GF-D8 (cell line): ENCODE measurements around the gene TAF10.

ENCODE experiments used
- DNase-seq: peaks from one replicate; lab custom pipeline; 2025; lab: John Stamatoyannopoulos, UW

TAF10 gene

DNA sequence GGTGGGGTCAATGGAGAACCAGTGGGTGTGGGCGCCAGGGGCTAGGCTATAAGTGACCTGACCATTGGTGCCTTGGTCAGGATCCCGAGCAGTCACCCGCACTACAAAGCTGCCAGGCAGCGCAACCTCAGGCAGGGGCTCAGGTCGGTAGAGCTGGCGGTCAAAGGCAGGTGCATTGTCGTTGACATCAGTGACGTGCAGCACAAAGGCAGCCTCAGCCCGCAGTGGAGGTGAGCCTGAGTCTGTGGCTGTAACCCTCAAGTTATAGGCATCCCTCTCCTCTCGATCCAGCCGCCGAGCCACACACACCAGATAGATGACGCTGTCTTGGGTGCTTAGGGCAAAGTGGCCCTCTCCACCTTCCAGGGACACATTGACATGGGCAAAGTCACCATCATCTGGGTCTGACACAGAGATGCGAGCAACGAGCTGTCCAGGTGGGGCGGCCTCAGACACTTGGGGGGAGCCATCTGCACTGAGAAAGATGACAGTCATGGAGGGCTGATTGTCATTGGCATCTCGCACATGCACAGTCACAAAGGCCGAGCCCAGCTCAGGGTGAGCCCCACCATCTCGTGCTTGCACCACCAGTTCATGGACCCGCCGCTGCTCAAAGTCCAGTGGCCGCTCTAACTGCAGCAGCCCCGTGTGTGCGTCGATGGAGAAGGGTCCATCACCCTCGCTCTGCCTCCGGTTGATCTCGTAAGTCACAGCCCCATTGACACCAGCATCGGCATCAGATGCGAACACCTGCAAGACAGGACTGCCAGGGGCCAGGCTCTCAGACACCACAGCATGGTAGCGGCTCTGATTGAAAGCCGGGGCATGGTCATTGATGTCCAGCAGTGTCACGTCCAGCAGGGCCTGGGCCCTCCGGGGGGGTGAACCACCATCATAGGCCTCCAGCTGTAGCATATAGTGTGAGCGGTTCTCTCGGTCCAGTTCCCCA is 28.3 kb upstream of the TAF10 start:
- no peak for DNase-seq

DNA sequence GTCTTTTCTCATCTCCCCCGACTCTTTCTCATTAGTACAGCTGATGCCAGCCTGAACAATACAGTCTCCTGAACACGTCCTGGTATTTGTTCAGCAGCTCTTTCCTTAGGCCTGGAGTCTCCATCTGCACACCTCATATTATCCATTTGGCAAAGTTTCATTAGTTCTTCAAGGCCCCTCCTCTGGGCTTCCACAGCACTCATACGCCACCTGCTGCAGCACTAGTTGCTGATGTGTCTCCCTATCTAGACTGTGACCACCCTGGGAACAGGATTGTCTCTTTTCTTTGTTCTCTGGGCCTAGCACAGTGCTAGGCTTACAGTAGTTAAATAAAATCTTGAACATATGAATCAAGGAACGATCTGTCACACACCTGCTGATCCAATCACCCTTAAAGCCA is 26.4 kb upstream of the TAF10 start:
- no peak for DNase-seq

DNA sequence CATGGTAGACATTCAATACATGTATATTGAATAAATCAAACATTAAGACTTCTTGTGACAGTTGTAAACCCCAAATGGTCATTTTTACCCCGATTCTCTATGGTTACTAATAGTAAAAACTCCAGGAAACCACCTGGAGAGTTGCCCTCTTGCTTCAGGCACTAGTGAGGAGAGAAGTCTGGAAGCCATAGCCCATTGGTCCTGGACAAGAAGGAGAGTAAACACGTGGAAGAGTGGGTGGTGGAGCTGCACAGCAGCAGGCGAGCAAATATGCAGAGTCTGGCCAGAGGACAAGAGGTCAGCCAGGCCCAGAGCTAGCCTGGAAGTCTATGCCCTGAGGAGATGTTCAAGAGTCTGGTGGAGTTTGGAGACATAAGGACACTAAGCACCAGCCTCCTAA is 25.9 kb upstream of the TAF10 start:
- DNase-seq, result no peak

DNA sequence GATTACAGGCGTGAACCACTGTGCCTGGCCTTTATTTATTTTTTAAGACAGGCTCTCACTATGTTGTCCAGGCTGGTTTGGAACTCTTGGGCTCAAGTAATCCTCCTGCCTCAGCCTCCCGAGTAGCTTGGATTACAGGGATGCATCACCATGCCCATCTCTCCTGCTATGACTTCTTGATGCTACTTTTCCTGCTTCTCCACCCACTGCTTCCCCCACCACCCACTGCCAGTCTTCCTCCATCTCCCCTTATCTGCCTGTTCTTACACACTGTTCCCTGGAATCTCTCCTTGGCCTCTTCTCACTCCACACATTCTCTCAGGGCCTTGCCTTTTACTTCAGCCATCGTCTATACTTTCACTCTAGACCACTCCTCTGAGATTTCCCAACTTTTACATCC is 24.5 kb upstream of the TAF10 start:
- DNase-seq, result no peak

DNA sequence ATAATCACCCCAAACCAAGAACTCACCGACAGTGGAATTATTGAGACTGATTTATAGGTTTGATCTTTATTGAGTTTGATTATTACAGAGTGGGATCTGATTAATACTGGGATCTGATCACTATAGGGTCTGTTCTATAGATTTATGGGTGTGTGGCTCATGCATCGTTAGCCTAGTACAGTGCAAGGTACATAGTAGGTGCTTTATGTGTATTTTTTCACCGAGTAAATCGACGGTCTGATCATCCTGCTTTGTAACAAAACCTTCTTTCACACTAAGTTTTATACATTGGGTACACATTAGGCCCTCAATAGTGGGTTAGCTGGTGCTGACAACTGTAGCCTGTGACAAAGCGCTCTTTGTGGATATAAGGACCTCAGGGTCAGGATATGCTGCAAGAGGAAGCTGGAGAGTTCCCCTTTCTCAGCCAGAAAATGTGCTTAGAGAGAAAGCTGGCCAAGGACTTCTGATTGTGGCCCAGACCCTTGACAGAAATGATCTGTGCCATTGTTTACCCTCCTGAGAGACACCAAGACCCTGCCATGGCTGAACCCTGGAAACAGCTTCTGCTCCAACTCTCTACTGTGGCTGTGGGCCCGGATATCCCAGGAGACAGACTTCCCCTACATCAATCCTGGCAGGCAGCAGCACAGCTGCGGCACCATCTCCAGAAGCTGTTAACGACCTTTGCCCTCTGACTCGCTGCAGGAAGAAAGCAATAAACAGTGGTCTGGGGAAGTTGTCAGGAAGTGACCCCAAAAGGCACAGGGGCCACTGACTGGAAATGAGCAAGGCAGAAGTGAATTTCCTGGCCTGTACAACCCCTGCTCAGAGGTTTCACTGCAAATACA is 23.3 kb upstream of the TAF10 start:
- peak; percentile 72 for DNase-seq

DNA sequence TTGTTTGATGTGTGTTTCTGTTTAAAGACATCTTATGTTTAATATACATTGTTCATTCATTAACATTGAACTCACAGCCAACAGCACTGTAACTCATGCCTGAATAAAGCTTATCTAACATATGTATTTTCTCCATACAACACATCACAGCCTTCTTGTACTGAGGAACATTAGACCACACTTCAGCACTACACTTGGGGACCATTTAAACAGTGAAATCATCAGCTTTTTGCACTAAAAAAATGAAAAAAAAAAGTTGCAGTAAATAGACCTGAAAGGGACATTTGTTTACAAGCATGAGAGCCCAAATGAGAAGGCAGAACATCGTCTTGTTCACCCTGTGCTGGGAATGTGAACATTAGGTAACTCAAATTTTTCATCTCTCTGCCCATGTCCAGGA is 22.5 kb upstream of the TAF10 start:
- DNase-seq, result no peak

DNA sequence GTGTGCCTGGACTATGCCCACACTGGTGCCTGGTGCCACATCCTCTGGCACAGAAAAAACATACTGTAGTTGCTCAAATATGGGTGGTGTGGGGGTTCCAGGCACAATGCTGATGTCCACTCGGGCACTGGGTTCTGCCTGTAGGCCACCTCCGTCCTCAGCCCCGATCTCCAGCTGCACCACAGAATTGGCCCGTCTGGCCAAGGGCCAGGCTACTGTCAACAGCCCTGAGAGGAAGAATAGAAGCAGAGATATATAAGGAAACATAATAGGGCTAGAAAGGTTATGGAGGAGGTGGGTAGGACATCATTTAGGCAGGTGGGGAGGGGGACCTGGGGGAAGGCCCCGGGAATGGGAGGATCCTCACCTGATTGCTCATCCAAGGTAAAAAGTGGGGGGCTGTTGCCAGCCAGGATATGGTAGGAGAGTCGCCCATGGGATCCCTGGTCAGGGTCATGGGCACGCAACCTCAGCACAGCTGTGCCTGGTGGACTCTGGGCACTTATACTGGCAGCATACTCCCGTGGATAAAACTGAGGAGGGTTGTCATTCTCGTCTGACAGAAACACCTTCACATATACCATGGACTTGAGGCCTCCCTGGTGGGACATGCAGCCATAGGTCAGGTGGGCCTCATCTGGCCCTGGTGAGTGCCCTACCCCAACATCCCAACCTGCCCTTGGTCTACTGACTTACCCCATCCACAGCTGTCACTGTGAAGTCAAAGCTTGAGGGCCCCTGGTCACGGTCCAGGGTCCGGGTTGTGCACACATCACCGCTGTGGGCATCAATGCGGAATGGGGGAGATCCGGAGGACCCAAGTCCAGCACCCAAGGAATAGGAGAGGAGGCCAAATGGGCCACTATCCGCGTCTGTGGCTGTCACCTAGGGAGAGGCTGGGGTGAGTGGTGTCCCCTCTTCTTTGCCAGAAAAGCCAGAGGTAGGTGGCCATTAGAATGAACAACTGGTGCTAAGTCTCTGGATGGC is 21.7 kb upstream of the TAF10 start:
- DNase-seq, result no peak

DNA sequence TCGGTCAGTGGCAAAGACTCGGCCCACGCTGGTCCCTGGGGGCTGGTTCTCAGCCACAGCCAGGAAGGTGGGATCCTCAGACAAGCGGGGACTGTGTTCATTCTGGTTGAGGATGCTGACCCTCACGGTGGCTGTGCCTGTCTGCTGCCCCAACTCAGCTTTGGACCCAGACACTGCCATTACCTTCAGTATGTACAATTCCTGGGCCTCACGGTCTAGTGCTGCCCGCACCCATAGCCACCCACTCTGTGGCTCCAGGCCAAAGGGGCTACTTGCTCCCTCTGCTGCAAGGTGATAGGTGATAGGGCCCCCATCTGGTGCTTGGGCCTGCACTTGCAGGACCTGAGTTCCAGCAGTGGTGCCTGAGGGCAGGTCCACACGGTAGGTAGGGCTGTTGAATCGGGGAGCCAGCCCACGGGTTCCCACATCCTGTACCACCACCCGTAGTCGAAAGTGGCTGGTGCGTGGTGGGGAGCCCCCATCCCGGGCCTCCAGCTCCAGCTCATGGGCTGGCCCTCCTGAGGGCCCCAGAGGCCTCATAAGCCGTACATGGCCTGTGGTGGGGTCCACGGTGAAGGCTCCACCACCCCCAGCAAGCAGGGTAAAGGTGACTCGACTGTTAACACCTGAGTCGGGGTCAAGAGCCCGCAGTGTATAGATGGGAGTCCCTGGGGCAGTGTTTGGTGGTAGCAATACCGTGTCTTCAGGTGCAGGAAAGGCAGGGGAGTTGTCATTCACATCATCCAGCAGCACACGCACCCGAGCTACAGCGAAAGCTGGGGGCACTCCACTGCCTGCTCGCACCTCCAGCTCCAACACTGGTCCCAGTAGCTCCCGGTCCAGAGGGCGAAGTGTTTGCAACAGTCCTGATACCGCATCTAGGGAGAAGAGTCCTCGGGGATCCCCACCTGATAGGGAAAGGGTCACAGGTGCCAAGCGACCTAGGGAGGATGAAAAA is 20.4 kb upstream of the TAF10 start:
- DNase-seq, result no peak

DNA sequence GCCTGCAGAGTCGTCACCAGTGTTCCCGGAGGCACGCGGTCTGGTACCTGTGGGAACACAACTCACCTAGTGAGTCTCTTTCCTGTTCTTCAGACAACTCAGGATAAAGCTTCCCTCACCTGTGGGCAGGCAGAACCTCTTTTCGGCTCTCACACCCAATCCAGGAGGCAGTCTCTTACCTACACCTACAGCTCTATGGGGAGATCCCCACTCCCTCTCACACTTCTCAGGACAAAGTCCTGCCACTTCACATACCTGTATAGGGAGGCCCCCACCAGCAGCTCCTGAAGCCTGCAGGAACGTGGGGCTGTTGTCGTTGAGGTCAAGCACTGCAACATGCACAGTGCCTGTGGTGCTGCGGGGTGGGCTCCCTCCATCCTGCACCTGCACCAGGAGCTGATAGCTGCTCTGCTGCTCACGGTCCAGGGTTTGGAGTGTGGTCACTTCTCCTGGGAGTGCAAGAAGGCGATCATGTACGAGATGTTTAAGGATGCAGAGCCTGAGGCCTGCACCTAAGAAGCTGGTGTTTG is 19.4 kb upstream of the TAF10 start:
- no peak for DNase-seq

DNA sequence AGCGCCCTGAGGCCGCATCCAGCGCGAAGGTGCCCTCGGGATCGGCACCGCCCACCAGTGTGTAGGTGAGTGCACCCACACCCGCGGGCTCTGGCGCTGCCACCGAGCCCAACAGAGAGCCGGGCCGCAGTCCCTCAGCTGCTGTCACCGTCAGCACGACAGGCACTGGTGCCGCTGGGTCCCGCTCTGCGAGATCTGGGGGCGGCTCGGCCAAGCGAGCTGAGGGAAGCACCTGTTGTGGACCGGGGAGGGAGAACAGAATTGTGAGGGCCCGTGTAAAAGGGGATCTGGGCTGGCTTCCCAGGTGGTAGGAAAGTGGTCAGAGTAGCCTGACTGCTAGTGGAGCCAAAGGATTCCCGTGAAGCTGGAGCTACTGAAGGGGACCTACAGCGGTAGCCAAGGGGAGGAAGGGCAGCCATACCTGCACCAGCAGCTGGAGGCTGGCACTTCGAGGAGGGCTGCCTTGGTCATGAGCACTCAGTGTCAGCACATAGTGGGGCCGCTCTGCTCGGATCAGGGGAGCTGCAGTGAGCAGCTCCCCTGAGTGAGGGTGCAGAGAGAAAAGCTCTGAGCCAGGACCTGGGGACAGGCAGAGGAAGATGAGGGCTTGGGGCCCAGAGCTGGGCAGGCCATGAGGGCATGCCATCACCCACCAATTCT is 18.7 kb upstream of the TAF10 start:
- DNase-seq, result no peak

DNA sequence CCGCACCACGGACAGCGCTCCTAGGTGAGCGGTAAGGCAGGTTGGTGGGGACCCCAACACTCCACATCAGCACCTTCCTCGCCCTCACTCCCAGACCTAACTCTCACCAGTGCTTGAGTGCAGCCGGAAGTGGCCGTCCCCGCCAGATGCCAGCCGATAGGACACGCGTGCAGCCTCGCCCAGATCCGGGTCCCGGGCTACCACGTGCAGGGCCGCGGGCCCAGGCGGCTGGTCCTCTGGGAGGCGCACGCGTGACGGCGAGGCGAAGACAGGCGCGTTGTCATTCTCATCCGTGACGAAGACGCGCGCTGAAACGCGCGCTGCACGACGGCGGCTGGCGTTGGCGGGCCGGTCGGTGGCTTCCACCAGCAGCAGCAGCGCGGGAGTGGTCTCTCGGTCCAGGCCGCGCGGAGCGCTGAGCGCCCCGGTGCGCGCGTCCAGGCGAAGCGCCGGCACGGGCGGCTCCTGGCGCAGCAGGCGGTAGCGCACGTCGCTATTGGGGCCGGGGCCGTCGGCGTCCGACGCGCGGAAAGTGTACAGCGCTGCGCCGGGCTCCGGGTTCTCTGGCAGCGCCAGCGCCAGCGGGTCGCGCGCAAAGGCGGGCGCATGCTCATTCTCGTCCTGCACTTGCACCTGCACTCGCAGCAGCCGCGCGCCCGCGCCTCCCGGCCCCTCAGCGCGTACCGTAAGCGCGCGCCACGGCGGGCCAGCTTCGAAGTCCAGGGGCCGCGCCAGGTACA is 18.0 kb upstream of the TAF10 start:
- DNase-seq, result no peak

DNA sequence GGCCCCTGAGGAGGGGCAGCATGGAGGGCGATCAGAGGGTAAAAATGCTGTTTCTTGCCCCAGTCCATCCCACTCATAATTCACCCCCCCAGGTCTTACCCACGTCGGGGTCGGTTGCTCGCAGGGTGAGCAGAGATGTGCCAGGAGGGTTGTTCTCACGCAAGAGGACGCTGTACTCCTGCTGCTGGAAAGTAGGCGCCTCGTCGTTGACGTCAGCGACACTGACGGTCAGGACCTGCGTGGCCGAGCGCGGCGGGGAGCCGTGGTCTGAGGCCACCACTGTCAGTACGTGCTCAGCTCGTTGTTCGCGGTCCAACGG is 17.5 kb upstream of the TAF10 start:
- DNase-seq, result no peak

DNA sequence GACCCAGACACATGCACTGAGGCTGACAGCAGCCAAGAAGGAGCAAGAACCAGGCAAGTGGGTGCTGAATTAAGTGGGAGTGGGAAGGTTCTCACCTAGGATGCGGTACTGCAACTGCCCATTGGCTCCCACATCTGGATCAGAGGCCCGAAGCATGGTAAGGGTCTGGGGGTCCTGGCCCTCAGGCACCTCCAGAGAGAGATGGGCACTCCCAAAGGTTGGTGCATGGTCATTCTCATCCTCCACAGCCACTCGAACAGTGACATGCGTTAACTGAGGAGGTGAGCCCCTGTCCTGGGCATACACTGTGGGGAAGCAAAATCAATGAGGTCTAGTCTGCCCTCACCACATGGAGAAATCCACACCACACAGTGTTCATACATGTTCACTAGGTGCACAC is 16.5 kb upstream of the TAF10 start:
- DNase-seq, result no peak

DNA sequence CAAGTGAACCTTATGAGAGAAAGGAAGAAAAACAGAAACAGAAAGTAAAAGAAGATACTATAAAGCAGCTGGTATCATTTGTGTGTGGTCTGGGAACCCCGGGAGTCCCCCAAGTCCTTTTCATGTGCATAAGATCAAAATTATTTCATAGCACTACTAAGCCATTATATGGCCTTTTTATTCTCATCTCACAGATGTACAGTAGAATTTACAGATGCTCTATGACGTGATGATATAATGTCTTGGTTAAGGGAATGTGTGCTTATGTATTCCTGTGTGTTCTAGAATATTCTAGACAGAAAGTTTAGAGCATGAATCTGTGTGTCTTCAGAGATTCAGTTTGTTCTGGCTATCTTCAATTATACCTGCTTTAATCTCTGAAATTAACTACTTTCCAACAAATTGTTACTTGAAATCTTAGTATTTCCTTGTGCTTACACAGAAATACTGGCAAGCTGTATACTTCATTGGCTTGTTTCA is 15.8 kb upstream of the TAF10 start:
- no peak for DNase-seq

DNA sequence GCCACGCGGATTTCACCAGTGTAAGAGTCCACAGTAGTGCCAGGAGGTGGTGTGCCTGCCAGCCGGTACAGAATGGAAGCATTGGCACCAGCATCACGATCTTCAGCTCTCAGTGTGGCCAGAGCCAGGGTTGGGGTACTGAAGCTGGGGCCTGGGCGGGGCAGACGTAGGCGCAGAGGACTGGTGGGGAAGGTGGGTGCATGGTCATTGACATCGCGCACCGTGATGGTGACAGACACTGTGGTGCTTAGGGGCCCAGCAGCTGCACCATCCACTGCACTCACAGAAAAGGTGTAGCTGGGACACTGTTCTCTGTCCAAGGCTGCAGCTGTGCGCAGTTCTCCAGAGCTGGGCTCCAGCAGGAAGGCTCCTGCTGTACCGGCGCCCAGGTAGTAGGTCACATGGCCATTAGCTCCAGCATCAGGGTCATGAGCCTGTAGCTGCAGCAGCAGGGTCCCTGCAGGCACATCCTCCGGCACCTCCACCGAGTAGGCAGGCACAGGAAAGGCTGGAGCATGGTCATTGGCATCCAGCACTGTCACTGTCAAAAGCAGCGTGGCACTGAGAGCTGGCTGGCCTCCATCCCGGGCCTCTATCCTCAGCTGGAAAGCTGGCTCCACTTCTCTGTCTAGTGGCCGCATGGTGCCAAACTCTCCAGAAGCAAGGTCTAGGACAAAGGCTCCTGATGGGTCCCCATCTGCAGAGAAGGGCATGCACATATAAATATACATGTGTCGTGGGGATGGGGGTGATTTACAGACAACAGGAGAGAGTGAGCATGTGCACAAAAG is 15.2 kb upstream of the TAF10 start:
- no peak for DNase-seq

DNA sequence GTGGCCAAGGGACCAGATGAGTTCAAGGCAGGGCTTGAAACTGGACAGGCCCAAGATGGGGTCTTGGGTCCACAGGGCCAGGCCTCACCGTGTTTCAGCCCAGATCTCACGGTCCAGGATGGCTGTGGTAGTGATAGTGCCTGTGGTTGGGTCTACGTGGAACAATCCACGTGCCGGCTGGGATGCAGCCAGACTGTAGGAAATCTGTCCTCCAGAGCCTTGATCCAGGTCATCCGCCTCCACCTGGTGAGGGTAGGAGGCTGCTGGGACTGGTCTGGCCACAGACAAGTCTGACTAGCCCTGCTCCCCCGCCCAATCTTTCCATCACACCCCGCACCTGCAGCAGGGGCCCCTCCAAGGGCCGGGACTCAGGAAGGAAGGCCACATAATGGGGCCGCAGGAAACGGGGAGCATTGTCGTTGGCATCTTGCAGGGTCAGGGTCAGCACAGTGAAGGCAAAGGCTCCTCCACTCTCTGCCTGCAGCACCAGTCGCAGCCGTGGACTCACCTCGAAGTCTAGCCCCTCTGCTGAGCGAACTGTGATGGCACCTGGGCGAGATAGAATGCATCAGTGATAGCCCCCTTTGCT is 13.9 kb upstream of the TAF10 start:
- no peak for DNase-seq

DNA sequence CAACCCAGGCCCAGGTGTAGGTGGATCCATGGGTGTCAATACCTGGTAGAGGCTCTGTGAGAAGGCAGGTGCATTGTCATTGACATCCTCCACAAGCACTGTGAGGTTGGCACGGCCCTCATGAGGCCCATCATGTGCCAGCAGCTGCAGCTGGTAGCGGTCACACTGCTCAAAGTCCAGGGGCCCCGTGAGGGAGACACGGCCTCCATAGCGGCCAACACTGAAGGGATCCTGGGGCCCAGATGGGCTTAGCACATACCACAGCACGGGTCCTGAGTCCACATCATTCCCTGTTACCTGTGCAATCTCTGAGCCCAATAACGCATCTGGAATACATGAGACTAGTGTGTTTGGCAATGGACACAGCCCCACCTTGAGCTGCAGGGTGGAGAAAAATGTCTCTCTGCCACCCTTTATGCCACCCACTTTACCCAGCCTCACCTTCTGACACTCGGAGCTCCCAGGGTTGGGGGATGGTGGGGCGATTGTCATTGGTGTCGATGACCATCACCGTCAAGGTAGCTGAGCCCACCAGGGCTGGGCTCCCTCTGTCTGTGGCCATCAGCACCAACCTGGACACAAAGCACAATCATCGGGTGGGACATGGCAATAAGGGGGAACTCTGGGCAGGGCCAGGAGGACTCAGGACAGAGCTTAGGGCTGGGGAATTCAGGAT is 13.3 kb upstream of the TAF10 start:
- DNase-seq, result no peak
